Left cardiac atrium (tissue), 4 donors: Measurements from ENCODE around the gene SMAD6. TPM values are rescaled to one million over a fixed set of nuclear protein-coding genes. Genes with fewer than 3 reads are reported as not detected.
"Not testable (repeated sequence)": the region's sequence is repeated elsewhere in the genome, so short reads cannot be mapped to it uniquely, and the experiment has no call there.

Experiments
- ATAC-seq, 2 donors: fragments of 200-7000 bp; cut with Tn5 transposase; one replicate each; pipeline ENCODE4 v1.9.1; 2020; ENCODE audit warnings: mild to moderate bottlenecking in 2 of 2, moderate library complexity in 2 of 2
- DNase-seq: peaks from one replicate; pipeline ENCODE4 v3.0.0-alpha.2; 2020
- intact Hi-C, 2 donors: fragments of 100-400 bp; cut with DNase I; formaldehyde crosslinking; loops; one replicate each; pipeline versions ENCODE4 v1.14.1 to v1.15.1; 2022 to 2023
- total RNA-seq, 2 donors: library from RNA; stranded (reverse); fragmentation: NEBNext Ultra II Directional; extraction: Animal tissue kit (Norgen Biotek cat#: 25700); gene quantifications; one replicate each; pipeline ENCODE4 v1.2.1, GENCODE V29; 2021
- donor health status: DM: no; HTN: yes; CAD: no.
- donor health status: DM: no; HTN: yes; CAD: no; lungs with severe emphysema.
- donor health status: DM: yes; HTN: yes; CAD: no.
- donor health status: Dilated cardiomyopathy.

SMAD6 gene
- total RNA-seq, 2 donors from 2014 or later = 13.5 to 51.5 TPM

DNA sequence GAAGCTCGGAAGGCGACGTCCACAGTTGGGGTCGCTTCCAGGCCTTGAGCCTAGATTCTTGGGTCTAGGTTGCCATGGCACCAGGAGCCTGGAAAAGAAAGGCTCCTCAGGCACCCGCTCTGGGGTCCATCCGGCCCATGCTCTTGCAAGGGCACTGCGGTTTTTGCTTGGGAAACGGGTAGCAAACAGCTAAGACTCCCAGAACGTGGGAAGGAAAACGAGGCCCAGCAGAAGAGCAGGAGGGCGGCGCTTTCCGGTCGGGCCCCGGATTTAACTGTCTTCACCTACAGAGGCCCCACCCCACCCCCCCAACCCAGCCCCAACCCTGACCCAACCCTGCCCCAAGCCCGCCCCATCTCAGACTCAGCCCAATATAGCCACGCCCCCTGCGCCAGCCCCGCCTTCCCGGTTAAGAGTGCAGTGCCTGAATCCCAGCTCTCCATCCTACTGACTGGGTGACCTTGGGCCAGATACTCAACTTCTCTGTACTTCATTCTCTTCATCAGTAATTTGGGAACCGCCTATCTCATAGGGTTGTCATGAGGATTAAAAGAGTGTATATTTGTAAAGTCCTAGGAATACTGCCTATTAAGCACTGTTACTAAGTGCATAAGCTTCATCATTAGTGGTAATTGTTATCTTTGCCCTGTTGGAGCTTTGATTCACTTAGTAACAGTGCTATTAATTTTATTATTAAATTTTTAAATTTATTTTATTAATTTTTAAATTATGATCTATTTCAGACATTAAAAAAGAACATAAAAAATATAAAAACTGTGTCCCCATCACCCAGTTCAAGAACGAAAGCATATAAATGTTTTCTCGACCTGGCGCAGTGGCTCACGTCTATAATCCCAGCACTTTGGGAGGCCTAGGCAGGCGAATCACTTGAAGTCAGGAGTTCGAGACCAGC is 28.4 kb upstream of the SMAD6 start:
- peak in 1 of 2 donors; percentile 87 for ATAC-seq
- intact Hi-C loops = no loop called here
- peak; percentile 70 for DNase-seq

DNA sequence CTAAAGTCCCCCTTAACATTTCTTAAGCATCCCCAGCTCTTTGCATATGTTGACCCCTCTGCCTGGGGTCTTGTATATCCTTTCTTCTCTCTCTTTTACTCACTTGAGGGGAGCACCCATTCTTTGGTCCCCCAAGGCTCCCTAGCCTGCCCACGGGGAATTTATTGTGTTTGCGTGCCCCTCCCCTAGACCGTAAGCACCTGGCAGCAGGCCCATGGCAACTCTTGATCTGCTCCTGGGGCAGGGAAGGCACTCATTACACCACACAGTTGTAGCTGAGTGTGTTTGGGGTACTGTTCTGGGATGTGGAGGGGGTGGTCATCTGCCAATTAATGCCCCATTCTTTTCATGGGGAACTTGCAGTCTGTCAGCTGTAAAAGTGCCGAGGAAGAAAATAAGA is 27.3 kb upstream of the SMAD6 start:
- no peak for ATAC-seq
- intact Hi-C loops = no loop called here
- DNase-seq = no peak

DNA sequence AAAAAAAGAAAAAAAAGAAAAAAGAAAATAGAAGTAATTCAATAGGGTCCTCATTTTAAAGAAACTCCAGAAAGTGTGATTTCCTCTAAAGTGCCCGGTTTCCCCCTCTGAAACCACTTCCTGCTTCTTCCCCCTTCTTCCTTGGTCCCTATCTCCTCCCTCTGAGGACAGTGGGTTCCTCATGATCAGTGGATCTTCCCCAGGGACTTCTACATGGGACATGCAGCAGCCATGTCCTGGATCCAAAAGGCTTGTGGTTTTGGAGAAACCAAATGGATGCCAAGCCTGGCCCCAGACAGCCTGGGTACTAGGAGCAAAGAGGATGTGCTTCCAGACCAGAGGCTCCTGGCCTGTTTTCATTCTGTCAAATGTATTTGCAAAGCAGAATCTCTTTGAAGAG is 26.6 kb upstream of the SMAD6 start:
- ATAC-seq = no peak
- intact Hi-C loops = no loop called here
- no peak for DNase-seq

DNA sequence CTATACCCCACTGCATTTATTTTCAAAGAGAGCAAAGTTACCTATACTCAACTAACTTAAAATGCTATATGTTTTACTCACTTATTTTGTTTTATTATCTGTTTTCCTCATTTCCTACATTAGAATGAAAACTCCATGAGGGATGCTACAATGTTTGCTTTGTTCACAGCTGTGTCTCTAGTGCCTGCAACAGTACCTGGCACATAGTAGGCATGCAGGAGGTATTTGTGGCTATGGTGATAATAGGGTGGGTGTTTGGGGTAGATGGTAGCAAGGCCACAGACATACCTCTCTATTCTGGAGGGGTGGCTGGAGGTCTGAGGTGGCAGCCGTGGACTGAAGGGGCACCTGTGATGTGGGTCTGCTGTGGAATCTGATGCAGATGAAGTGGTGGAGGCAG is 24.7 kb upstream of the SMAD6 start:
- no peak for DNase-seq
- no peak for ATAC-seq
- intact Hi-C loops = no loop called here

DNA sequence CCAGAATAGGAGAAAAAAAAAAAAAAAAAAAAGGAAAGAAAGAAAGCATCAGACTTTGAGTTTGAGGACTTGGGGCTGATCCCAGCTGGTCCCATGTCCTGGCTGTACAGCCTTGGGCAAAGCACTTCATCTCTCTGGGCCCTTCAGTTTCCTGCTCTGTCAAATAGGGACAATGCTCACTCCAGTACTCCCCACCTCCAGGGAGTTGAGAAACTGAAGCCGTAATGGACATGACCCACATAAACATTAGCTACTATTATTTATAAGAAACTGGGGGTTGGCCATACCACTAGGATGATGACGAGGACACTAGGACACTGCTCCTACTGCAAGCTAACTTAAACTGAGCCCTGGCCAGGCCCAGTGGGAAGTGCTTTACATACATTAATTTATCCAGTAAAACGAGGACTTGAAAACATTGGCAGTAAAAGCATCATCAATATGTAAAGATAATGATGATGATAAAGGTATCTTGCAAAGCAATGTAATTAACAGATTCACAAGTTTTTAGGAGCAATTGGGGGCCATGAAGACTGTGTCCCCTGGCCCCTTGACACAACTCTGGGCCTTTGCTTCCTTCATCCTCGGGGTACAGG is 22.9 kb upstream of the SMAD6 start:
- intact Hi-C loops = no loop called here
- DNase-seq (no peak), ATAC-seq (peak in 1 of 2 donors; percentile 8)

DNA sequence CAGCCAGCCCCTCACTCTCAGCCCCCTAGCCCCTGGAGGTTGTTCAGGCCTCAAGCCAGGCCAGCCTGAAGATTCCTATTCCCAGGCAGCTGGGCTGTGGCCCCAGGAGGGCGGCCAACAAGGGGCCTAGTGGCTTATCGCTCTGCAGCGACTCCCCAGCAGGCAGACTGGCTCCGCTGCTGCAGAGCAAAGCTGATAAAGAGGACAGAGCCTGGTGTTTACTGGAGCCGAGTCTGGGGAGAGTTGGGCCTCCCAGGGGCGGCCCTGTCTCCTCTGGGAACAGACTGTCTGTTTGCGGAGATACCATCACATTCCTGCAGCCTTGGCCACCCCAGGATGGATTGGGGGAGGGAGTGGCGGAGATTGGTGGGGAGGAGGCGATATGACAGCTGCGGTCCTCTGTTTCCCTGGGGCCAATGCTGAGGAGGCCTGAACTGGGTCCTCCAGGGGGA is 22.4 kb upstream of the SMAD6 start:
- peak; percentile 71 for DNase-seq
- ATAC-seq = peak; percentile 86 to 87
- intact Hi-C loops = no loop called here

DNA sequence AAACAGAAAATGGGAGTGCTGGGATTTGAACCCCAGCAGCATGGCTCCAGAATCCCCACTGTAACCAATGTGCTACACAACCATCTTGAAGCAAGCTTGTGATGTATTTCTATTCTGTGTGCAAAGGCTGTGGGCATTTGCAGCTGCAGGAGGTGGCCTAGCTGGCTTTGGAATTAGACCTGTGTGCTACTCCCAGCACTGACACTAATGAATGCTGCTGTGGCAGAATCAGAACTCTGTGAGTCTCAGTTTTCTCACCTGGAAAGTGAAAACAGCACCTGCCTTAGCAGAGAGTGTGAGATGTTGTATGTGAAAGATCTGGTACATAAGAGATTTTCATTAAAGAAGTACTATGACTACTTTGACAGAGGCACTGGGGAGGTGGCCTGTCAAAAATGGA is 21.5 kb upstream of the SMAD6 start:
- intact Hi-C loops = no loop called here
- DNase-seq (no peak), ATAC-seq (no peak)

DNA sequence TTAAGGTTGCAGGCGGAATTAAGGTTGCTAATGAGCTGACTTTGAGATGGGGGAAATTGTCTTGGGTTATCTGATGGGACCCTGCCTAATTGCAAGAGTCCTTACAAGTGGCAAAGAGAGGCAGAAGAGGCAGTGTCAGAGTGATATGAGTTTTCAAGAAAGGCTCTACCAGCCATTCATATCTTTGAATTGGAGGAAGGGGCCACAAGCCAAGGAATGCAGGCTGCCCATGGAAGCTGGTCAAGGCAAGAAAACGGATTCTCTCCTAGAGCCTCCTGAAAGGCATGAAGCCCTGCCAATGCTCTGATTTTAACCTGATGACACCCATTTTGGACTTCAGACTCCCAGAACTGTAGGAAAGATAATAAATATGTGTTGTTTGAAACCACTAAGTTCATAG is 20.6 kb upstream of the SMAD6 start:
- DNase-seq (no peak), ATAC-seq (no peak)
- intact Hi-C loops = no loop called here

DNA sequence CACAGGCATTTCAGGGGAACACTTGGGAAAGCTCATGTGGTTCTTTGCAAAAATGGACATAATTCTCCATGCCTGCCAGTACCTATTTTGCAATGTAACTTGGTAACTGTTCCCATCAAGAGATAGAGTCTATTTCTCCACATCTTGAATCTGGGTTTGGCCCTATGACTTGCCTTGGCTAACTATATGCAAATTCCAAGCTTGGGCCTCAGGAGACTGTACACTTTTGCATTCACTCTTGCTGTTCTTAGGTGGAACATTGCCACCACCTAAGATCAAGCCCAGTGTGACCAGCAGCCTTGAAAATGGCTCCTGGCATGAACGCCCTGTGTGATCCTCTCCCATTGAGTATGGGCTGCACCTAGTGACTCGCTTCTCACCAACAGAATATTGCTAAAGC is 19.8 kb upstream of the SMAD6 start:
- intact Hi-C loops = no loop called here
- DNase-seq = no peak
- peak in 1 of 2 donors; percentile 58 for ATAC-seq

DNA sequence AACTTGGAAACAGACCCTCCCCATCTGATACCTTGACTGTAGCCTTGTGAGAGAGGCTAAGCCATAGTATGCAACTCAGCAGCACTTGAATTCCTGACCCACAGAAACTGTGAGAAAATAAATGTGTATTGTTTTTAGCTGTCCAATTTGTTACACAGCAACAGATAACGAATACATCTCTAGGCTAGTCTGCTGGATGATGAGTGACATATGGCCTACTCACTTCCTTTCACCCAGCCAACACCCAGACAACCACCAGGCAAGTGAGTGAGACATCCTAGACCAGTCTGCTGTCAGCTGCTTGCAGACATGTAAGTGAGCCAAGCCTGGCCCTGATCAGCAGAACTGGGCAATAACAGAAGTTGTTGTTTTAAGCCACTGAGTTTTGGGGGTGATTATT is 19.2 kb upstream of the SMAD6 start:
- DNase-seq (no peak), ATAC-seq (no peak)
- intact Hi-C loops = no loop called here

DNA sequence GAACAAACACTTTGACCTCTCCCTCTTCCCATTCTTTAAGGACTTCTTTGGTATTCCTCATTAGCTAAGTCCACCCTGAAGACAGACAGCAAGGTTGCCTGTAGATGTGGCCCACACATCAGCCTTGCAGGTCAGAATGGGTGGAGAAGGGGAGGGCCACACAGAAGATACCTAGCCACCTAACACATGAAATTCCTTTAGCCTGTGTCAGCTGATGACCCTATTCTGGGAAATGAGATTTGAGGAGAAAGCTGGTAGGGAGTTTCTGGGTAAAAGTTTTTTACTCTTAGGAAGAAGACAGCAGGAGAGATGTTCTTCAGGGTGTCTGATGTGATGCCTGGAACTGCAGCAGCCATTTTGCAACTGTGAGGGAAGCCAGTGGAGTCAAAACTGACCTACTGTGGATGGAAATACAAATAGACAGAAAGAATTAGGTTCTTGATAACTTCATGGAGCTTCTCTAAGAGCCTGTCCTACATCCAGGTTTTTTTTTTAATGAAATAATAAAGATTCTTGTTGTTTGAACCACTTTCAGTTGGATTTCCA is 17.8 kb upstream of the SMAD6 start:
- DNase-seq (no peak), ATAC-seq (no peak)
- intact Hi-C loops = no loop called here

DNA sequence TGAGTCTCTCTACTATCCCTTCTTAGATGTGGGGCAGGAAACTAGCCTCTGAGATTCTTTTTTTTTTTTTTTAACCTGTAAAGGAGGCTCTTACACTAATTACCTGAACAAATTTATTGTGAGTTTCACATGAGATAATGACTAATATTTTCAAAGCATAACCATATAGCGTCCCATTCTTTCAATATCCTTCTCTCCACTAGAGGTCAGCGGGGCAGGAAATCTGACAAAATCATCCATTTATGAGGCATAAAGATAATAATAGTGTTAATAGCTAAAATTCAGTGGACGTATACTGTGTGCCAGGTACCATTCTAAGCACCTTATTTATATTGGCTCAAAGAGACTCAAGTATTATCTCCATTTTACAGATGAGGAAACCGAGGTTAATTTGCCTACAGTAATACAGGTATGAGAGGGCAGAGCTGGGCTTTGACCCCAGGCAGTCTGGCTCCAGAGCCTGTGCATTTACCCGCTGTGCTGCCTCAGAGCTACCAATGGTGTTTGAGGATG is 16.3 kb upstream of the SMAD6 start:
- intact Hi-C loops = no loop called here
- no peak for DNase-seq
- ATAC-seq = no peak

DNA sequence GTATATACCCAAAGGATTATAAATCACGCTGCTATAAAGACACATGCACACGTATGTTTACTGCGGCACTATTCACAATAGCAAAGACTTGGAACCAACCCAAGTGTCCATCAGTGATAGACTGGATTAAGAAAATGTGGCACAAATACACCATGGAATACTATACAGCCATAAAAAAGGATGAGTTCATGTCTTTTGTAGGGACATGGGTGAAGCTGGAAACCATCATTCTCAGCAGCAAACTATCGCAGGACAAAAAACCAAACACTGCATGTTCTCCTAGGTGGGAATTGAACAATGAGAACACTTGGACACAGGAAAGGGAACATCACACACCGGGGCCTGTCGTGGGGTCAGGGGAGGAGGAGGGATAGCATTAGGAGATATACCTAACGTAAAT is 11.1 kb upstream of the SMAD6 start:
- intact Hi-C loops, DNase-seq, ATAC-seq: not testable (repeated sequence)

DNA sequence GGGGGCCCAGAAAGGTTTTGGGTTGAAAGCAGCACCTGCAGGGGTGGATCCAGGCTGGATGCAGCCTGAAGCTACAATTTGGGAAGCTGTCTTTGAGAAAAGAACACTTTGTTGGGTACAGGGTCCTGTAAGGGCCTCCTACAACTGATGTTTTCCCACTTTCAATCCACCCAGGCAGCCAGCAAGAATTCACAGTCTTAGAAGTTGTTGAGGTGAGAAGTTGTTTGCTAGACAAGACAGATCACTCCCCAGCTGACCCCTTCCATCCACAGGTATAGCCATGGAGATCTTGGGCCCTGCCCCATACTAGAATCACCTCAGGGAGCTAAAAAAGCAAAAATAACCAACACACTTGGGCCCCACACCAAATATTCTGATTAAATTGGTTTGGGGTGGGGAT is 10.3 kb upstream of the SMAD6 start:
- ATAC-seq = no peak
- intact Hi-C loops = no loop called here

DNA sequence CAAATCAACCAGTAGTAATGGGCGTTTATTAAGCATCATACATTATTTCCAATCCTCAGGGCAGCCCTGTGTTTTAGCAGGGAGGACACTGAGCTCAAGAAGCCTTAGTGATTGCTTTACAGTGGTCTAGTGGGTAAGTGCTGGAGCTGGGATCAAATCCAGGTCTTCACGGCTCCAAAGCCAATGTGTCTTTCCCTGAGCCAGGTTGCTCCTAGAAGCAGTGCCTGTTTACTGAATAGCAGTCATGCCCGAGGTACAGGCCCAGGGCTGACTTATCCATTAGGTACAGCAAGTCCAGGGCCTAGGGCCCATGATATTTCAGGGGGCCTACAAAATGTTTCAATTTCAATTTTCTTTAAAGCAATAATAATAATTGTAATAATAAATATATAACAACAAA is 9.6 kb upstream of the SMAD6 start:
- intact Hi-C loops = no loop called here
- DNase-seq = no peak
- ATAC-seq = peak in 1 of 2 donors; percentile 51

More for the DNA sequence above, 10.3 kb upstream of the SMAD6 start:
- DNase-seq = no peak

DNA sequence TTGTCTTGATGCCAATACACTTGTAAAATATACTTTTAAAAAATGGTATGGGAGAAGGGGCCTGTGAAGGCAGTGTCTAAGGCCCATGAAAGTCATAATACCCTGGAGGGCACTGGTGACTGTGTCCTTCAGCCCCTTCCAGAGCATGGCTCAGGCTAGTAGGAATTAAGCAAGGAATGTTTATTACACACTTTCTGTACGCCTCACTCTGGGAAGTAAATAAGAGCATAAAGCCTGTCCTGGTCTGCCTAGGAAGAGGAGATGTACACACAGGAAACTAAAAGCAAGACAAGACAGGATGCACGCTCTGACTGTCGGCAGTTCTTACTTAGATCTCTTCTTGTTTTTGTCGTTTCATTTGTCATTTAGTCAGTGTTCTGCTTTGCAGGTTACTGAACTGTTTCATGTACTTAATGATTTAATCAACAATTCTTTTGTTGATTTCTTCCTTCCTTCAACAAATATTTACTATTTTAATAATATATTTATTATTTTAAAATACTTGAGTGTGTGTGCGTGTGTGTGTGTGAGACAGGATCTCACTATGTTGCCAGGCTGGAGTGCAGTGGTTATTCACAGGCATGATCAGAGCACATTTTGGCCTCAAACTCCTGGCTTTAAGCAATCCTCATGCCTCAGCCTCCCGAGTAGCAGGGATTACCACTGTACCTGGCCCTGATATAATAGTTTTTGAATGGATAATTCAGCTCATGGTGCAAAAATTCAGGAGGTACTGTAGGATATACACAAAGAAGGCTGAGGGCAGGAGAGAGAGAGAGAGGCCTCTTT is 9.0 kb upstream of the SMAD6 start:
- DNase-seq = no peak
- intact Hi-C loops = no loop called here
- ATAC-seq = no peak

DNA sequence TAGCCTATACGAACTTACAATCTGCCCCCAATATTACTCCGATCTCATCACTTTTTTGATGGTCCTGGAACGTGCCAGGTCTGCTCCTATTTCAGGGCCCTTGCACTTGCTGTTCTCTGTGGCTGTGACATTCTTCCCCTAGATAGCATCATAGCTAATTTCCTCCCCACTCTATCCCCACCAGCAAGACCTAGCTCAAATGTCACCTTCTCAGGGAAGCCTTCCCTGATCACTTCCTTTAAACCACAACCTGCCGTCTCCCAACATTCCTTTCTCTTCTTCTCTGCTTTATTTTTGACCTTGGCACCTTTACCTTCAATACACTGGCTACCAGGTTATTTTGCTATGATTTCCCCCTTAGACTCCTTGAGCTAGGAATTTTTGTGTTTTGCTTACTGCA is 5.3 kb upstream of the SMAD6 start:
- intact Hi-C loops = loop anchor here in 1 of 2 donors (5.0 kb wide), 1 partner anchor 79 kb away; no protein-coding TSS in a partner anchor
- ATAC-seq = no peak
- no peak for DNase-seq

DNA sequence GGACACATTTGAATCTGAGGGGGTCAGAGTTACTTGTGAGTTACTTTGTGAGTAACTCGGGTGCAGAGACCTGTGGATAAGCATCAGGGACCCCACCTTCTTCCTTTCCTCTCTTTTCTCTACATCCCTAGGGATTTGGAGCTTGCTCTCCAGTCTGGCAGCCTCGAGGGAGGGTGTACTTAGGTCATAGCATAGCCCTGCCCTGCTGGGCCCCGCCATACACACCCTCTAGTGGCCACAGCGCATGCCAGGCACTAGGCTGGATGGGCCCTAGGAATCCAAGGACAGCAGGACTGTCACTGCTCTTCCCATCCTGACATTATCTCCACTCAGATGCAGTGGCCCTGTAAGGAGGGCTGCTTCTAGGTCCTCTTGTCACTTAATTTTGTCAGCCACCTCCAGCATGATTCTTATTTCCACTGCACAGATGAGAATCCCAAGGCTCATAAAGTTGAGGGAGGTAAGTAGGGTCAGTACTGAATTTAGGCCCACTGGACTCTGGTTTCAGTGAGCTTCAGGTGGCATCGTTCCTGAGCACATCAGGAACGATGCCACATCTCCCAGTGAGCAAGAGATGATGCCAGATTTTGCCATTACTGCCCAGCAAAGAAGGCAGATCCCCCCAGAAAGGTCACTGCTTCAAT is 3.6 kb upstream of the SMAD6 start:
- peak; percentile 10 to 17 for ATAC-seq
- intact Hi-C loops = loop anchor here in 1 of 2 donors (5.0 kb wide), 1 partner anchor 81 kb away; no protein-coding TSS in a partner anchor
- DNase-seq = peak; percentile 82

DNA sequence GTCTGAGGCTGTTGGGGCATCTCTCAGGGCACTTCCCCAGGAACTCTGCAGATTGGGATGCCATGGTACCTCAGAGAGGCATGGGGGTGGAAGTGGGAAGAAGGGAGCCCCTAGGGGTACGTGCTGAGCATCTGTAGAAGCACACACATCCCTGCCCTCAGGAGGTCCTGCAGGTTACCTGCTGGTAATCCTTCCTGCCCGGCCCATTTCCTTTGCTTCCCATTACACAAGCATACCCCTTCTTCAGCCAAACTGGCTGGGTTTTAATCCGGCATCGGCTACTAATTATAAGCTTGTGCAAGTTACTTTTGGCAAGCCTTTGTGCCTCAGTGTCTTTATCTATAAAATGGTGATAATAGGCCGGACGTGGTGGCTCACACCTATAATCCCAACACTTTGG is 3.1 kb upstream of the SMAD6 start:
- intact Hi-C loops = loop anchor here in 1 of 2 donors (5.0 kb wide), 1 partner anchor 82 kb away; no protein-coding TSS in a partner anchor
- ATAC-seq = no peak
- no peak for DNase-seq
